Activated CD4-positive, alpha-beta T cell treated with anti-CD3 and anti-CD28 coated beads for 36 hours (primary cell): ENCODE data around the gene KRTAP10-10. TPM values are rescaled to one million over a fixed set of nuclear protein-coding genes. Genes with fewer than 3 reads are reported as not detected.
"Not testable (repeated sequence)": the region's sequence is repeated elsewhere in the genome, so short reads cannot be mapped to it uniquely, and the experiment has no call there.

Experiments
- ATAC-seq: fragments of 200-7000 bp; cut with Tn5 transposase; one replicate; pipeline ENCODE4 v1.10.0; 2021; ENCODE audit warnings: mild to moderate bottlenecking, moderate library complexity
- CTCF ChIA-PET: fragments of 350-600 bp; sonication (Branson Sonifier 250); formaldehyde crosslinking; loops from one replicate; lab custom pipeline; 2021; ENCODE audit warnings: antibody characterized with exemption; lab: Charles Lee
- POLR2A ChIA-PET: fragments of 350-600 bp; sonication (Branson Sonifier 250); formaldehyde crosslinking; loops from one replicate; lab custom pipeline; 2021; ENCODE audit warnings: antibody characterized with exemption, inconsistent platforms; lab: Charles Lee
- DNase-seq: peaks from one replicate; pipeline ENCODE4 v3.0.0-alpha.2; 2020
- H3K27ac Mint-ChIP-seq: one replicate; pipeline ENCODE4 v1.8.0; 2021; ENCODE audit warnings: mixed read lengths
- H3K27me3 Mint-ChIP-seq: one replicate; pipeline ENCODE4 v1.8.0; 2021; ENCODE audit warnings: mixed read lengths
- H3K36me3 Mint-ChIP-seq: one replicate; pipeline ENCODE4 v1.8.0; 2021; ENCODE audit warnings: low read depth, mixed read lengths
- H3K4me1 Mint-ChIP-seq: one replicate; pipeline ENCODE4 v1.8.0; 2021; ENCODE audit warnings: mixed read lengths
- H3K4me3 Mint-ChIP-seq: one replicate; pipeline ENCODE4 v1.8.0; 2021; ENCODE audit warnings: mild to moderate bottlenecking, moderate library complexity, mixed read lengths
- H3K9me3 Mint-ChIP-seq: one replicate; pipeline ENCODE4 v1.8.0; 2021; ENCODE audit warnings: low read depth, mixed read lengths
- intact Hi-C, 2 experiments: fragments of 100-400 bp; cut with DNase I in 1 of 2; cut with micrococcal nuclease in 1 of 2; formaldehyde crosslinking; loops; one replicate each; pipeline versions ENCODE4 v1.14.2 to v1.15.1; 2022 to 2024; cut with DNase I, micrococcal nuclease
- total RNA-seq, 2 experiments: library from RNA; stranded (reverse); gene quantifications; one replicate each; pipeline ENCODE4 v1.2.3, GENCODE V29; 2021

Gene KRTAP10-10
- total RNA-seq, 2 experiments from 2014 or later = not detected

GRCh38 chr21:44596068-44596725 lies 41.0 kb upstream of the KRTAP10-10 start:
- H3K36me3 Mint-ChIP-seq = no peaks in the 10 kb centered on the region
- H3K27me3 Mint-ChIP-seq = no peaks in the 10 kb centered on the region
- DNase-seq = no peak
- no peak overlapping the region for H3K4me3 Mint-ChIP-seq
- intact Hi-C loops = no loop called here
- H3K27ac Mint-ChIP-seq = no peak overlapping the region
- ATAC-seq = no peak
- ChIA-PET POLR2A (no interaction called here), CTCF (interaction anchor here (0.6 to 1.9 kb wide), 2 partner anchors 197 to 241 kb away, joined by 3 to 4 read pairs; no protein-coding TSS in a partner anchor)
- peaks cover 4% of the 10 kb centered on the region for H3K9me3 Mint-ChIP-seq
- H3K4me1 Mint-ChIP-seq = no peaks in the 10 kb centered on the region

- ATAC-seq = no peak
- ChIA-PET POLR2A (no interaction called here), CTCF (no interaction called here)
- Mint-ChIP-seq H3K27ac (no peak overlapping the region), H3K4me1 (no peaks in the 10 kb centered on the region), H3K36me3 (no peaks in the 10 kb centered on the region), H3K27me3 (no peaks in the 10 kb centered on the region), H3K9me3 (peaks cover 4% of the 10 kb centered on the region), H3K4me3 (no peak overlapping the region)
- no peak for DNase-seq
- intact Hi-C loops = no loop called here
These were observed 39.1 kb upstream of the KRTAP10-10 start for GRCh38 chr21:44598061-44598460.

- ATAC-seq (no peak), DNase-seq (no peak)
- H3K4me3 Mint-ChIP-seq = no peak overlapping the region
- POLR2A ChIA-PET = no interaction called here
- no peak overlapping the region for H3K27ac Mint-ChIP-seq
- H3K36me3 Mint-ChIP-seq = no peaks in the 10 kb centered on the region
- peaks cover 4% of the 10 kb centered on the region for H3K9me3 Mint-ChIP-seq
- CTCF ChIA-PET = no interaction called here
- no peaks in the 10 kb centered on the region for H3K4me1 Mint-ChIP-seq
- H3K27me3 Mint-ChIP-seq = no peaks in the 10 kb centered on the region
- intact Hi-C loops = no loop called here
These were observed 37.7 kb upstream of the KRTAP10-10 start for GRCh38 chr21:44599264-44600029.

- H3K27ac Mint-ChIP-seq, POLR2A ChIA-PET: not testable (repeated sequence)
These were observed 36.8 kb upstream of the KRTAP10-10 start, which contains the start of gene KRTAP10-7 for GRCh38 chr21:44600118-44600978. Gene KRTAP10-7 (plus strand): TSS chr21:44600597. CDS start chr21:44600622, 25 bp downstream.

GRCh38 chr21:44601091-44601490 lies 36.1 kb upstream of the KRTAP10-10 start:
- POLR2A ChIA-PET, DNase-seq, H3K9me3 Mint-ChIP-seq, intact Hi-C loops, H3K4me3 Mint-ChIP-seq, H3K36me3 Mint-ChIP-seq, ATAC-seq, H3K4me1 Mint-ChIP-seq, H3K27me3 Mint-ChIP-seq, H3K27ac Mint-ChIP-seq: not testable (repeated sequence)
- CTCF ChIA-PET = interaction anchor here (0.6 to 0.7 kb wide), 2 partner anchors 123 to 1814 kb away, joined by 3 to 4 read pairs; no protein-coding TSS in a partner anchor

More at GRCh38 chr21:44600118-44600978, 36.8 kb upstream of the KRTAP10-10 start, which contains the start of gene KRTAP10-7:
- H3K36me3 Mint-ChIP-seq, H3K27me3 Mint-ChIP-seq, ATAC-seq, CTCF ChIA-PET, H3K4me1 Mint-ChIP-seq, intact Hi-C loops, H3K4me3 Mint-ChIP-seq, H3K9me3 Mint-ChIP-seq, DNase-seq: not testable (repeated sequence)

GRCh38 chr21:44601596-44602462 lies 35.3 kb upstream of the KRTAP10-10 start:
- Mint-ChIP-seq H3K27ac (no peak overlapping the region), H3K4me3 (no peak overlapping the region), H3K27me3 (peaks cover 4% of the 10 kb centered on the region), H3K4me1 (no peaks in the 10 kb centered on the region), H3K36me3 (no peaks in the 10 kb centered on the region), H3K9me3 (peaks cover 4% of the 10 kb centered on the region)
- intact Hi-C loops = no loop called here
- ChIA-PET CTCF (interaction anchor here (0.6 to 0.7 kb wide), 2 partner anchors 122 to 1814 kb away, joined by 3 to 4 read pairs; no protein-coding TSS in a partner anchor), POLR2A (no interaction called here)
- DNase-seq (no peak), ATAC-seq (no peak)

GRCh38 chr21:44602463-44602850 lies 34.7 kb upstream of the KRTAP10-10 start:
- ATAC-seq (no peak), DNase-seq (no peak)
- Mint-ChIP-seq H3K4me3 (no peak overlapping the region), H3K4me1 (no peaks in the 10 kb centered on the region), H3K9me3 (peaks cover 4% of the 10 kb centered on the region), H3K27ac (no peak overlapping the region), H3K27me3 (peaks cover 4% of the 10 kb centered on the region), H3K36me3 (no peaks in the 10 kb centered on the region)
- POLR2A ChIA-PET = no interaction called here
- CTCF ChIA-PET = no interaction called here
- intact Hi-C loops = no loop called here

GRCh38 chr21:44603109-44603875 lies 33.9 kb upstream of the KRTAP10-10 start:
- no peaks in the 10 kb centered on the region for H3K36me3 Mint-ChIP-seq
- CTCF ChIA-PET = no interaction called here
- H3K27ac Mint-ChIP-seq = no peak overlapping the region
- DNase-seq = no peak
- H3K27me3 Mint-ChIP-seq = peaks cover 4% of the 10 kb centered on the region
- no peak for ATAC-seq
- intact Hi-C loops = no loop called here
- H3K9me3 Mint-ChIP-seq = peaks cover 4% of the 10 kb centered on the region
- H3K4me1 Mint-ChIP-seq = no peaks in the 10 kb centered on the region
- POLR2A ChIA-PET = no interaction called here
- no peak overlapping the region for H3K4me3 Mint-ChIP-seq

- no peak for DNase-seq
- Mint-ChIP-seq H3K9me3 (peaks cover 2% of the 10 kb centered on the region), H3K27me3 (peaks cover 4% of the 10 kb centered on the region), H3K36me3 (no peaks in the 10 kb centered on the region), H3K4me1 (no peaks in the 10 kb centered on the region), H3K27ac (no peak overlapping the region), H3K4me3 (no peak overlapping the region)
- ChIA-PET CTCF (no interaction called here), POLR2A (no interaction called here)
- intact Hi-C loops = no loop called here
- ATAC-seq = no peak
These were observed 33.2 kb upstream of the KRTAP10-10 start for GRCh38 chr21:44603911-44604310.

GRCh38 chr21:44606495-44606894 lies 30.7 kb upstream of the KRTAP10-10 start:
- H3K27ac Mint-ChIP-seq = no peak overlapping the region
- no peak overlapping the region for H3K4me3 Mint-ChIP-seq
- no peaks in the 10 kb centered on the region for H3K4me1 Mint-ChIP-seq
- DNase-seq = no peak
- H3K27me3 Mint-ChIP-seq = peaks cover 4% of the 10 kb centered on the region
- H3K9me3 Mint-ChIP-seq = peaks cover 17% of the 10 kb centered on the region
- CTCF ChIA-PET = interaction anchor here (0.8 kb wide), 1 partner anchor 186 kb away, joined by 3 read pairs; no protein-coding TSS in a partner anchor
- ATAC-seq = no peak
- intact Hi-C loops = no loop called here
- peaks cover 8% of the 10 kb centered on the region for H3K36me3 Mint-ChIP-seq
- POLR2A ChIA-PET = no interaction called here
